Omental fat pad (tissue), 4 donors: ENCODE measurements around the gene ROS1. TPM values are rescaled to one million over a fixed set of nuclear protein-coding genes. Genes with fewer than 3 reads are reported as not detected.

ENCODE experiments used
- small RNA-seq: library from RNA; depleted of rRNA; stranded (forward); fragments of <200 nt; gene quantifications from one replicate; pipeline ENCODE3, GENCODE V24; 2016
- total RNA-seq, 4 donors: library from RNA; depleted of rRNA; stranded (reverse); fragments of >200 nt; gene quantifications; one replicate each; pipeline ENCODE4 v1.1.0, GENCODE V29; 2016

ROS1 gene
- total RNA-seq, 4 donors from 2014 or later = not detected

Small RNA genes lying within 50 kb of the gene (small RNA-seq; reads per million reads assigned to genes)
- gene RN7SKP18 (not detected), gene RNU6-253P (not detected)

Other genes starting within 250 kb of the ROS1 start
- not detected for gene VGLL2, start 160.4 kb downstream of the ROS1 start, total RNA-seq
- 10 to 100 TPM in 2 of 4 donors, 1 to 10 TPM in 2; 6.5 to 36.9 (median 11.2) TPM for gene DCBLD1, start 56.7 kb upstream of the ROS1 start, total RNA-seq
- gene GOPC, start 176.6 kb upstream of the ROS1 start, total RNA-seq = 10 to 100 TPM; 15.0 to 25.7 (median 17.0) TPM
- 10 to 100 TPM; 18.4 to 37.1 (median 23.0) TPM for gene NUS1, start 249.5 kb upstream of the ROS1 start, total RNA-seq